HG03139 (cell line): ENCODE results near the gene SLC6A7.

Source experiments
- ATAC-seq: cut with Tn5 transposase; IDR thresholded peaks from one replicate; pipeline ENCODE4 v1.9.1; 2021; ENCODE audit not compliant: unreplicated experiment

The SLC6A7 gene

GRCh38 chr5:150190503-150190979, 679 bp downstream of the SLC6A7 start:
- no peak for ATAC-seq

- no peak for ATAC-seq
These were observed 1.1 kb downstream of the SLC6A7 start for GRCh38 chr5:150190987-150191386.

- no peak for ATAC-seq
These were observed 2.6 kb downstream of the SLC6A7 start for GRCh38 chr5:150192462-150192861.

- ATAC-seq: no peak
These were observed 6.0 kb downstream of the SLC6A7 start for GRCh38 chr5:150195736-150196485.

- no peak for ATAC-seq
These were observed 6.7 kb downstream of the SLC6A7 start for GRCh38 chr5:150196514-150196913.

- no peak for ATAC-seq
These were observed 7.1 kb downstream of the SLC6A7 start for GRCh38 chr5:150196986-150197385.

- ATAC-seq: no peak
These were observed 7.6 kb downstream of the SLC6A7 start for GRCh38 chr5:150197476-150197875.

- no peak for ATAC-seq
These were observed 12.6 kb downstream of the SLC6A7 start for GRCh38 chr5:150202501-150202900.

GRCh38 chr5:150203832-150204589, 14.1 kb downstream of the SLC6A7 start:
- no peak for ATAC-seq

GRCh38 chr5:150204590-150204960, 14.7 kb downstream of the SLC6A7 start:
- ATAC-seq: no peak

GRCh38 chr5:150206098-150206778, 16.4 kb downstream of the SLC6A7 start:
- no peak for ATAC-seq

- no peak for ATAC-seq
These were observed 16.9 kb downstream of the SLC6A7 start for GRCh38 chr5:150206779-150207115.

GRCh38 chr5:150208187-150209098, 18.6 kb downstream of the SLC6A7 start:
- no peak for ATAC-seq

- no peak for ATAC-seq
These were observed 19.3 kb downstream of the SLC6A7 start for GRCh38 chr5:150209099-150209635.

- ATAC-seq: no peak
These were observed 20.8 kb downstream of the SLC6A7 start for GRCh38 chr5:150210644-150211043.

- ATAC-seq: no peak
These were observed 21.5 kb downstream of the SLC6A7 start for GRCh38 chr5:150211156-150212030.

GRCh38 chr5:150213530-150213929, 23.7 kb downstream of the SLC6A7 start:
- ATAC-seq: no peak

GRCh38 chr5:150214289-150214688, 24.4 kb downstream of the SLC6A7 start:
- no peak for ATAC-seq
